ENCODE data around the gene ID2.

ID2 gene

DNA sequence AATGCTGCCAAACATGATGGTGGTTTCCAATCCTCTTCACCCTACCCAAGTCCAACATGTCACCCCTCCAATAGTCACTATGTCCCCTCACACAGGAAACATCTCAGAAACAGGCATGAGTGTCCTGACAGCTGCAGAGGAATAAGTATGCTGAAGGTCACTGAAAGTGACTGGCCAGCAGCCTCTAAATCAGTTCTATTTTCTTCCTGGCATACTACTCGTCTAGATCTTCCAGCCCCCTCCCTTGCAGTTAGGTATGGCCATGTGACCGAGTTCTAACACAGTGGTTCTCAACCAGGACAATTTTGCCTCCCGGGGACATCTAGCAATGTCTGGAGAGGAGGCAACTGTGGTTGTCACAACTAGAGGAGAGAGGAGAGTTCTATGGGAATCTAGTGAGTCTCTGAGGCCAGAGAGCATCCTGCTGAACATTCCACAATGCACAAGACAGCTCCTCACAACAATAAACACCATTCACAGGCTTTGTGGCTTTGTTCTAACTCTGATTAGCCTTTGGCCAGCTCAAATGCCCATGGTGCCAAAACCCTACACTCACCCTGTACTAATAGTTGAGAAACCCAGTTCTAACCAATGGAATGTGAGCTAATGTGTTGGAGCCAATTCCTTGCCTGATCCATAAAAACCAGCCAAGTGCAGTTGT is 12.6 kb upstream of the ID2 start:
- no peak for DNase-seq (ENCODE audit: low read depth, low spot score)

DNA sequence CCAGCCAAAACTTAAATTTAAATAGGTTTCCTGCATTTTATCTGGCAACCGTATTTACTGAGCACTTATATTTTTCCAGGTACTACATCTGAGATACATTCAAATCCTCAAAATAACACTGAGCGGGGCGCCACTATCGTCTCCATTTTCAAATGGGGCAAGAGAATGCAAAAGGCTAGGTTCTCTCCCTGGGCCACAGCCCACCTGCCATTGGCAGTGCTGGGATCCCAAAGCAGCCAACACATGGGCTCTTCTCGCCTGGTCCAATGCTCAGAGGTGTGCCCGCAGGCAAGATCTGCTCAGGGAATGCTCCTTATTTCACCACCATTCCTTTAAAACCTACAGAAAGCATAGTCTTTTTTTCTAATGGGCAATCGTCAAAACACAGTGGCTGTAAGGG is 11.3 kb upstream of the ID2 start:
- no peak for DNase-seq (ENCODE audit: low read depth, low spot score)

DNA sequence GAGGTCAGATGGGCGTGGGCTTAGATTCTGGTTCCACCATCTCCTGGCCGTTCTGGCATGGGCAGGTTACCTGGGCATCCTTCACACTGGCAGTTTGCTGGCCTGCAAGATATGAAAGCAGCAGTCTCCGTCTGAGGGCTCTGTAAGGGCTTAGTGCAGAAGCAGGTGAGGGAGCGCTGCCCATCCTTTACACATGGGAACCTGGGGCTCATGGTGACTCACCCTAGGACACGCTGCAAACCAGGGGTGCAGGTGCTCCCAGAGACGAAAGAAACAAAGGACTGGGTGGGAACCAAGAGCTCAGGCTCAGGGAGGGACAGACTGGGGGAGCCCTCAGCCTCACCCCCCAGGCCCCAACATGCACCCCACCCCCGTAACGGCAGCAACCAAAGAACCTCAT is 10.7 kb upstream of the ID2 start:
- DNase-seq (ENCODE audit: low read depth, low spot score): no peak

DNA sequence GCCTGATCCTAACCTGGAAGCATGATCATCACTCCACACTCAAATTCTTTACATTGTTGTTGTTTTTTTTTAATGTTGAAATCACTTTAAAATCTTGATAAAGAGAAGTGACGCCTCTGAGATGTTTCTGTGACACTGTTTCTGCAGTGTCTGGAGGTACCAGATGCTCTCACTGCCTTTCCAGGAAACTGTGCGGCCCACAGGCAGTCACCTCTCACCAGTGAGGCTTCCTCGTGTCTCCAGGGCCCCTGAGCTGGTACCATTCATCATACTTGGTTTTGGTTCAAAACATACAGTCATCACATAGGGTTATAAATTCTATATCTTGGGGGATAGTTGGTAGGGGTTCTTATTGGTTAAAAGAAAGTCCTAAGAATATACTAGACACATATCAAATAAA is 10.1 kb upstream of the ID2 start:
- DNase-seq (ENCODE audit: low read depth, low spot score): no peak

DNA sequence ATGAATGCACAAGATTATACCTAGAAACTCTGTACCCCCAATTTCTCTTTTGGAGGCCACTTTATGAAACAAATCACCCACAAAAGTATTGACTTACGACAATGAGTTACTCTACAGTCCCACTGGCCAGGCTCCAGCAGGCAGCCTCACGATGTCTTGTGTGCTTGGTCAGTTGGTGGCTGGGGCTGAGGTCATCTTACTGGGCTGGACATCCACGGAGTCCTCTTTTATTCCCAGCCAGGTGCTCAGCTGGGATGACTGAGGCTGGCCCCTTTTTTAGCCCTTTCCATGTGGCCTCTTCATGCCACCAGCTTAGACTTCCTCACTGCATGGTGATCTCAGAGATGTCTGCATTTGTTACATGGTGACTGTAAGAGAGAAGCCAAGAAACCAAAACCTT is 8.9 kb upstream of the ID2 start:
- DNase-seq (ENCODE audit: low read depth, low spot score): no peak

DNA sequence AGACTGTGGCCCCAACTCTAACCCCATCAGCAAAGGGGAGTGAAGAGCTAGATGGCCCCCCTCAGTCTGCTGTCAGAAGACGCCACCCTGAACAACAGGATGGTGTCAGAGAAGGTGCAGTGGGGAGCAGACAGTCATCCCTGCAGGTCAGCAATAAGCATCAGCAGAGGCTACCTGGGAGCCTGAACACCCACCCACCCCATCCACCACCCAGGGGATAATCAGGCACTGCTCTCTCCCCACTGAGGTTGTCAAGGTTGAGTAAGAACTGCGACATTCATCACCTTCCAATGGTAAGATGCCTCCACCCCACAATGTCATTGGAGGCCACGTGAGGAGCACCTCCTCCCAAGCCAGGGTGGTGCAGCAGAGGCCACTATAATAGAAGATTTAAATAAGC is 8.5 kb upstream of the ID2 start:
- no peak for DNase-seq (ENCODE audit: low read depth, low spot score)

DNA sequence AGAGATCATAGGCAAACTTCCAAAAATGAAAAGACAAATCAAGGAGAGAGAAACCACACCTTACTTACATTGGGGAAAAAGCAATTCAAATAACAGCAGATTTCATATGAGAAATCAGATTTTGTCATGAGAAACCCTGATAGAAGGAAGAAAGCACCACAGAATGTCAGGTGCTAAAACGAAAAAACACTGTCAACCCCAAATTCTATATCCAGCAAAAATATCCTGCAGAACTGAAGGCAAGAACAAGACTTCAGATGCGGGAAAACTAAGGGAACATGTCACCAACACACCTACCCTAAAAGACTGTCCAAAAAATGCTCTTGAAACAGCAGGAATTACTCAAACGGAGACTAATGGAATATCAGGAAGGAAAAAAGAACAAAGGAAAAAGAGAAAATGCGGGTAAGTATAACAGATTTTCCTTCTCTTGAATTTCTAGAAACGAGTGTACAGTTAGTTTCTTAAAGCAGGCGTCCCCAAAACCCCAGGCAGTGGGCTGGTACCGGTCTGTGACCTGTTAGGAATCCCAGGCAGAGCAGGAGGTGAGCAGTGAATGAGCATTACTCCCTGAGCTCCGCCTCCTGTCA is 7.3 kb upstream of the ID2 start:
- no peak for DNase-seq (ENCODE audit: low read depth, low spot score)

DNA sequence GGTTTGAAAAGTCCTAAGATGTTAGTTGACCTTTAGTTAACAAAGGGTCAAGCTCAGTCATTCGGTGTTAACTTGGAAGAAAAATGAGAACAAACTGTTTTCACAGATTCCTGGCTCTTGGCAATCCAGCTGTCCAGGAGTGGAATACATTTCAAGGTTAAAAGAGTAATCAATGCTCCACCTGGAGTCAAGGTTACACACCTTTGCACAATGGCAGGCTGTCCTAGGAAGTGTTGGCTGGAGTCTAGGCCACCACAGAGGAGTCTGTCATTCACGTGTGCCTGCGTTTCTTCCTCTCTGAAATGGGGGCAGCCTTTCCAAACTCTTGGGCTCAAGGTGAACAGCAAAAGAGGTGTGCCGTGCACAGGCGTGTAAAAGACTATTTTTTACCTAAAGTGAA is 6.3 kb upstream of the ID2 start:
- no peak for DNase-seq (ENCODE audit: low read depth, low spot score)

DNA sequence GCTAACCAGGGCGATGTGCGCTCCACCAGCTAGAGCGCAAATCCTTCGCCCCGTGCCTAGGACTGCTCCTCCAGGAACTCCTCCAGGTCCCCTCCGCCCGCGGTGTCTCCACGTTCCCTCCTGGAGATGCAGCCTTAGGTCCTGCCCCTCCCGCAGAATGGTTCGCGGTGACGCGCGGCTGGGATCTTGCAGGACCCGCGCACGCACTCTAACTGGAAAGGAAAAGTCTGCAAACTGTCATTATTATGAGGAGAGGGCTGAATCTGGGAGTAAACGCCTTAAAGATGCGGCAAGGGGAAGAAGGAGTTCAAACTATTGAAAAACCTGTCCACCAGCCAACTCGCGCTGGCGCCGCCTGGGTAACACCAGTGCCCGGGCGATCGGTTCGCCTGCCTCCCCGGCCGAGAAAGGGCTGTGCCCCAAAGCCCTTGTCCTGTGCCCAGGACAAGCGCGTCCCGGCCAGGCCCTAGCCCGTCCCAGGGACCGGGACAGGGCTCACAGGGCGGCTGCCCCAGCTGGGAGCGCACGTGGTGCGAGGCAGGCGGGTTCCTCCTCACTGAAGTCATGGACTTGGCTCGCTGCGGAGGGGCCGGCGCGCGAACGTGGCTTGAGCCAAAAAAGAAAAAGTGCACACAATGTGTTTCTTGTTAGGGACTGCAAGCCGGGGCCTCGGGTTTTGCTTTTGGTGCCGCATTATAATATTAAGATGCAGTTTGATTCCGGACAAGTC is 5.5 kb upstream of the ID2 start:
- no peak for DNase-seq (ENCODE audit: low read depth, low spot score)

DNA sequence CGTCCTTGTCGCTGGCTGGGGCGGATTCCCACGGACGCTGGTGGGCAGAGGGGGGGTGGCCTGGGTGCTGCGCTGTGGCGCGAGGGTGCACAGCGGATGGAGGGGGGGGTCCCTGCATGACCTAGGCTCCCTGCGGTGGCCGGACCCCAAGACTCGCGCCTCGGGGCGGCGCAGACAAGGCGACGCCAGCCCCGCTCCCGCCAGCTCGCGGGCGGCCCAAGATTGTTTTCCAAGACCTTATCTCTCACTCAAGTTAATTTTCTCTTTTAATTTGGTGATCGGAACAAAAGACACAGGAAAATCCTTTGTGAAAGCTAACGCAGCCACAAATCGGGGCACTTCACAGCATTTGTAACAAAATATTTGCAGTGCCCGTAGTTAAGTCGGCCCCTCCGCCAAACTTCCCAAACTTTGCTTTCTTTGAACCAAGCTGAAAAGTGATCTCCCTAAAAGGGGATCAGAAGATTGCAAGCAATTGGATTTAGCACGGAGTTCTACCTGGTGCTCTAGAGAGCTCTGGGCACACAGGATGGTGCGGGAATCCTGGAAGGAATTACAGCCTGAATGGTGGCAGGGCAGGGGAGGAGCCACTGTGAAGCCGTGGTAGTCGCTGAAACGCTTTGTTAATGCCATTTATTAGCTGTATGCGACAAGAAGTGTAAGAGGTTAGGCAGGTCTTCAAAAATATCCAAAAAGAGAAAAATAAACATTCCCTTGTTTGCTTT is 4.8 kb upstream of the ID2 start:
- DNase-seq (ENCODE audit: low read depth, low spot score): no peak

DNA sequence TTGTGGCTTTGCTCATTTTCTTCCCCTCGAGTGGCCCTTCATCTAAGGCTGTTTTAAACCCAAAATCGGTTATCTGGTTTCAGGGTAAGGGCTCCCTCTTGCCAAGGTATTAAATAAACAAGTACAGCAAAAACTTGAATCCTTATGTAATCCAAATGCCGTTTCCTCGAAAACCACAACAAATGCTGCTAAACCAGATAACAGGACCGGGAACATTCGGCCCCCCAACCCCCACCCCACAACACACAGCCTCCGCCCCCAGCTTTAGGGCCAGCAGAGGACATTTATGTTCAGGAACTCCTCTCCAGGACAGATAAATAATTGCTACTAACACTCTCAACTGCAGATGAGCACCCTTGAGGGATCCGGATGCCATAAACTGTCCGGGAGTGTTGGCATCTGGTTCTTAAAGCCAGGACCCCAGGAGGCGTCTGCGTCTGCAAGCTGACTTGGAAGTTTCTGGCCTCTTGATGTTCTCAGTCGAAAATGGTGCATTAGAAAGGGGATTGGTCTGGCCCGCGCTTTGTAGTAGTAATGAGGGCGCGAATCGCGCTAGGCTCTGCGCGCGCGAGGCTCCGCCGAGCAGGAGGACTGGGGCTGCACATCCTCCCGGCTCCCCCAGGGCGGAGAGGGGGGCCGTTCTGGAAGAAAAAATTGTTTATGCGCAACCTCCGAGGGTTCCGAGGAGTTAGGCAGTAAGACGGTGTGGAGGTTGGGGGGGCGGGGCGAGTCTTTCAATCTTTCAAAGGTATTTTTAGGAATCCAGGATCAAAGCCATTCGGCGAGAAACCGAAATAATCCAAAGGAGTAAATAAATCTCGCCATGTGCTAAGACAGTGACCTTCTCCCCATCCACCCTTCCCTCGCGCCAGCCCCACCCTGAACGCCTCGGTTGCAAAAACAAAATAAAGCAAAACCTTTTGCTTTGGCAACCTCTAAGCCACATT is 3.9 kb upstream of the ID2 start:
- DNase-seq (ENCODE audit: low read depth, low spot score): no peak

DNA sequence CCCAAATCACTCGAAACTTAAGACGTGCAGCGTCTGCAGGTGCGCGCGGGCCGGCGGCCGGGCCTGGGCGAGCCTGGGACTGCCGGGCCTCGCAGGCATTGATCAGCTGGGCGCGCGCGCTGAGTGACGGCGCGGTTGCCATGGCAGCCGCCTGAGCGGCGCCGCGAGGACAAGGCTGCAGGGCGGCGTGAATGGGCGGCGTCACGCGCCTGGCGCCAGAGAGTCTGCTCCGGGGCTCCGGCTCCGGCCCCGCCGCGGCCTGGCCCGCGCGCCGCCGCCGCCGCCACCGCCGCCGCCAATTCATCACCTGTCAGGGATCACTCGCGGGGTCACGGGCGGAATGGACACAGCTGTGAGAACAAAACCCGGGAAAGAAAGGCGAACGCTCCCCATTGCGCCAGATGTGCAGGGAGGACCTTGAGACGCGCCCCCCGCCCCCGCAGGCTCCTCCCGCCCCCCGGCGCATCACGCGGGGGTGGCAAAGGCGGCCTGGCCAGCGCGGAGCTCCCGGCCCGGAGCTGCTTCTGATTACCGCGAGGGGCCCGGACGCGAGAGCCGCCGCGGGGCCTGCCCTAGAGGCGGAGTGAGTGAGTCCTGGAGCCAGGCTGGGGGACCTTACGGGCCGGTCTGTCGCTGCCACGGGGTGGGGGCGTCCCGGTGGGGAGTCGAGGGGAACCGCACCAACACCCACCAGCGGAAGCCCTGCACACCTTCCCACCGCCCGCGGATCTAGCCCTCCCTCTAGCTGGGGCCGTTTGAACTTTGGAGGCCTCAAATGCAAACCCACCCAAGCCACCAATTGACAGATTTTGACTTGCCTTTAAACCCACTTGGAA is 2.9 kb upstream of the ID2 start:
- no peak for DNase-seq (ENCODE audit: low read depth, low spot score)

DNA sequence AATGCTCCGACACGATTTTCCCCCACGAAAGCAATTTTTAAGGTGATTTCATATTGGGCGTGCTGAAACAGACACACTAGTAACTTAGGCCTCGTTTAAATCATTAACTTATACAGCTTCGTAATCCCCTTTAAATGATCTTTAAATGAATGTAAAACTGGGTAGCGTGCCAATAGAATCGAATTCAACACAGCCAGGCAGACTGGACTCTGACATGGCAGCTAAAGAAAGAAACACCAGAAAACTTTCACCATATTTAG is 2.4 kb upstream of the ID2 start:
- DNase-seq (ENCODE audit: low read depth, low spot score): no peak

DNA sequence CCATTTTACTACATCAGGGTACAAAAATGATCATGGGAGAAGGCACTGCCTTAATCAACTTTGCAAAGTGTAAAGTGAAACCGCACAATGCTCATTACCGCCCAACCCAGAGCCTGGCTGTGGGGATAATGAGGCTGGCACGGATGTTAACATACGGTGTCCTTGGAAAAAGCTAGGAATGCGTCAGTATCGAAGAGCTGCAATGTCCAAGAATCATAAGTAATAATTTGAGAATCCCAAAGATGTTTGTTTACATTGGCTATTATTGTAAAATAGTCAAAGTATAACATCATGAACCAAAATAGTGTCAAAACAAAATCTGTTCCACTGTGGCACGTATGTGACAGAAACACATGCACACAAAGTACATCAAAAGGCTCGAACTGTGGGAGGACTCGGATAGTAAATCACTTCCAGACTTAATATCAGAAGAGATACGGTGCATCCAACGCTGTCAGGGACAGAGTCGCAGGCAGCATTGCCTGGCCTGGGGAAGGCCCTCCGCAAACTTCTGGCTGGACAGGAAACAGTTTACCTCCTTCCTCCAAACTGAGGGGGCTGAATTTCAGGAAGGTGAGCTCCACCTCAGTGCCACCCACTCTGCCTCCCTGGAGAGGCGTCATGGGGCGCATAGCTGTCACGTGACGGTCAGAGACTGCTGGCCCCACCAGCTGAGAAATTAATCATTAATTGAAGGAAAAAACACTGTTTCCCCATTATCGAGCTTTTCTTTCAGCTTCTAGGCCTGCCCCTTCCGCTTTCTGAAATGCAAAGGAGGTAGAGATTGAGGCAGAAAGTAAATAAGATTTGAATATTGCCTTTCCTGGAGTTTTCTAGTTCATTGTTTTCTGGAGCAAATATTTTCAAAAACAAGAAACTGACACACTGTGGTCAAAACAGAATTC is 1.8 kb upstream of the ID2 start:
- DNase-seq (ENCODE audit: low read depth, low spot score): no peak

DNA sequence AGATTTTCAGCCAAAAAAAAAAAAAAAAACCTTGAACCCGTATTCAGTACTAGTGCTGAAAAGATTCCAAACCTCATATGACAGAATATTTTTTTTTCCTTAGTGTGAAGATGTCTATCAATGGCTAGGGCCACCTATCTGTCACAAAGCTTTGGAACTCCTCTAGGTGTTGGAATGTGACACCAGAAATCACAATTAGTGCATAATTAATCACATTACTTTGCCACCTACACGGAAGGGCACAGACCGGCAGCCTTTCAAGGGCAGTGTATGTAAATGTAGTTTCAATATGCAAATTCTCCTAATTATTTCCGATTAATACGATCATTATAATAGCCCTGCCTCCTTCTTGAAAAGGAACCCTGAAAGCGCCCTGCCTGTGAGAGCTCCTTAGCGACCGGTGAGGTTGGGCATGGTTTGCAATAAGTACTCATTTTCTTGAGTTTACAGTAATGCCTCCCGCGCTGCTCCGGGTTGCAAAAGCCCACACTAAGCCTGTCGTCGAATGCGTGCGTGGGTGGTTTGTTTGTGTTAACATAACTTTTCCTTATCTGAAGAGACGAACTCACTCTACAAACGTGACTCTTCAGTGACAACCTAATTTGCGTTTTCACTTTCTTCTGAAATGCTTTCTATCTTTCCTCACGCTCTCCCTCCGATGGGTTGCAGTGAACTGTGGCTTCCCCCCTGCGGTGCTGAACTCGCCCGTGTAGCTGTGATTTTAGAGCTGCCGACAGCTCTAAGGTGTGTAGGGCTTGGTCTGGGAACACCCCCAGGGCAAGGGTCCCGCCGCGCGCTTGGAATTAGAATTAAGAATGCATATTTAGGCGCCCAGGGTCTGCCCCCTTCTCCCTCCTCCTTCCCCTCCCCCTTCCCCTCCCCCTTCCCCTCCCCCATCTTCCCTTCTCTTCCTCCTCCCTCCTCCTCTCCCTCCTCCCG is 765 bp upstream of the ID2 start:
- no peak for DNase-seq (ENCODE audit: low read depth, low spot score)

DNA sequence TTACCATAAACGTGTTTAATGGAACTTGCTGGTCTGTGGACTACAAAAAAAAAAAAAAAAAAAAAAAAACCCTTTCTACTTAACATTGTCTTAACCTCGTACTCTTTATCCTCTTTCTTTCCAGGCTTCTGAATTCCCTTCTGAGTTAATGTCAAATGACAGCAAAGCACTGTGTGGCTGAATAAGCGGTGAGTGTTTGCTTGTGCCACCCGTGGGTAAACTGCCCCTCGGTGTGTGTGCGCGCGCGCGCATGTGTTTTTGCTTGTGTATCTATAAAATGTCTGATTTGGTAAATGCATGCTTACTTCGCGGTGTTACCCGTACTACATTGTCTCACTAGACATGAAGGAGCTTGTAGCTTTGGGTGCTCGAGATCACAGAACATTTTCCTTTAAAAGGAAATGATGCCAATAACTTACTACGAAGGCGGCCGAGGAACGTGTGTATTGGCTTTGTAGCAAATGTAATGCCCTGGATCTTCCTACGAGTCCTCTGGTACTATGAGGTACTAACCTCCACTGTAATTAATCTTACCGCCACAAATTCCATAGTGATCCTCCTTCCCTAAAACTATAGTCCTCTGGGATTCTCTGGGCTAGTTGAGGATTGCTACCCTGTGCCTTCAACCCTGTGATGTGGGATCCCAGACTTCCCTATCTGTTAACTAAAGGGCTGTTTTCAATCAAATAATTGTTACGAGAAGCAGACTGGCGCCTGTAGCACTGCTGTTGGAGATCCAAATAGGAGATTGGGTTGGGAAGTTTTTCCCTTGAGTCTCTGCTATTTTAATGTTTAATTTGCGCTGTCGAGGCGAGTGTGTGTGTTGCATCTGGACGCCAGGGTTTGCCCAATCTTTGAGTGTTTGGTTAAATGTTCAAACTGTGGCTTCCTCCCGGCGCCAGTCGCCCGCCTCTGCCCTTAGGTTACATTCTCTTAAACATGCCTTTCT is 1.1 kb downstream of the ID2 start:
- DNase-seq (ENCODE audit: low read depth, low spot score): no peak

DNA sequence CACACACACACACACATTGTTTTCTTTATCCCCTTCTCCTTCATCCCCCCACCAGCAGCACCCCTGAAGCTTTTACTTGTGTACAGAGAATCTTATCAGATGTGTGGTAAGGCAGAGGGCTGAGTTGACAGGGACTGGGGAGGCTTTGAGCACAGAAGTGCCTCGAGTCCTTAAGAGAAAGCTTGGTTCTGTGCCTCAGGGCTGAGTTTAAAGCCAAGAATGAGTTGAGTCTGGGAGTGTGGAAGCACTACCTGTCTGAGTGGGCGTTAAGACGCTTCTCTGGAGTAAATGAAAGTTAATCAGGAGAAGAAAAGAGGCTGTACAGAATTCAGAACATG is 2.7 kb downstream of the ID2 start:
- DNase-seq (ENCODE audit: low read depth, low spot score): no peak
